Aorta (tissue), 5 donors: Measurements from ENCODE around the gene KIF6. TPM values are rescaled to one million over a fixed set of nuclear protein-coding genes. Genes with fewer than 3 reads are reported as not detected.

Source experiments
- ATAC-seq: fragments of 200-7000 bp; cut with Tn5 transposase; one replicate; pipeline ENCODE4 v1.9.1; 2022; ENCODE audit warnings: moderate library complexity; ENCODE audit not compliant: low FRiP score
- DNase-seq, 2 donors: peaks; one replicate each; pipeline ENCODE4 v3.0.0-alpha.2; 2020
- H3K27ac ChIP-seq, 2 donors: one replicate each; pipeline ENCODE4 v1.5.1; 2013; ENCODE audit warnings: low read length in 2 of 2, mild to moderate bottlenecking in 2 of 2, moderate library complexity in 2 of 2, control low read depth in 1 of 2, inconsistent platforms in 1 of 2, low read depth in 1 of 2
- H3K27me3 ChIP-seq, 2 donors: one replicate each; pipeline ENCODE4 v1.6.1; 2013; ENCODE audit warnings: control low read depth in 1 of 2, low read length in 1 of 2, mild to moderate bottlenecking in 1 of 2, moderate library complexity in 1 of 2; ENCODE audit not compliant: insufficient read depth in 2 of 2, control insufficient read depth in 1 of 2
- H3K36me3 ChIP-seq, 2 donors: one replicate each; pipeline ENCODE4 v1.6.1; 2013; ENCODE audit warnings: control low read depth in 1 of 2, low read length in 1 of 2, mild to moderate bottlenecking in 1 of 2; ENCODE audit not compliant: insufficient read depth in 2 of 2, control insufficient read depth in 1 of 2
- H3K4me1 ChIP-seq, 2 donors: one replicate each; pipeline ENCODE4 v1.6.1; 2013; ENCODE audit warnings: low read length in 2 of 2, control low read depth in 1 of 2, mild to moderate bottlenecking in 1 of 2, moderate library complexity in 1 of 2; ENCODE audit not compliant: insufficient read depth in 2 of 2, control insufficient read depth in 1 of 2
- H3K4me3 ChIP-seq, 2 donors: one replicate each; pipeline ENCODE4 v1.5.1; 2013; ENCODE audit warnings: low read length in 2 of 2, control low read depth in 1 of 2, mild to moderate bottlenecking in 1 of 2
- H3K9me3 ChIP-seq: one replicate; pipeline ENCODE4 v1.6.1; 2013; ENCODE audit warnings: mild to moderate bottlenecking, low read length; ENCODE audit not compliant: control insufficient read depth
- WGBS, 2 donors: extraction: QIAGEN DNeasy Blood & Tissue Kit; methylation state at CpG; one replicate each; pipeline ENCODE4 v1.1.7; 2013; 5-methylcytosine and 5-hydroxymethylcytosine counted together
- intact Hi-C, 2 donors: fragments of 100-400 bp; cut with DNase I; formaldehyde crosslinking; loops; one replicate each; pipeline versions ENCODE4 v1.14.2 to v1.15.0; 2022
- polyA plus RNA-seq, 2 donors: library from polyadenylated mRNA; stranded (reverse); fragments of 200-250 nt; gene quantifications; one replicate each; pipeline ENCODE4 v1.2.3, GENCODE V29; 2013
- total RNA-seq, 2 donors: library from RNA; stranded (reverse); fragmentation: NEBNext Ultra II Directional; extraction: Animal tissue kit (Norgen Biotek cat#: 25700); gene quantifications; one replicate each; pipeline ENCODE4 v1.2.1, GENCODE V29; 2021
- donor health status: healthy with polysubstance abuse.
- donor health status: Bipolar disorder and iron deficiency.
- donor health status: DM: no; HTN: no; CAD: no.
- donor health status: DM: no; HTN: no; CAD: no.
- donor health status: DM: yes; HTN: yes; CAD: no.

Gene KIF6
- total and polyA plus RNA-seq, 4 donors: 0.39 to 0.63 (median 0.42) TPM; not detected in 1

DNA sequence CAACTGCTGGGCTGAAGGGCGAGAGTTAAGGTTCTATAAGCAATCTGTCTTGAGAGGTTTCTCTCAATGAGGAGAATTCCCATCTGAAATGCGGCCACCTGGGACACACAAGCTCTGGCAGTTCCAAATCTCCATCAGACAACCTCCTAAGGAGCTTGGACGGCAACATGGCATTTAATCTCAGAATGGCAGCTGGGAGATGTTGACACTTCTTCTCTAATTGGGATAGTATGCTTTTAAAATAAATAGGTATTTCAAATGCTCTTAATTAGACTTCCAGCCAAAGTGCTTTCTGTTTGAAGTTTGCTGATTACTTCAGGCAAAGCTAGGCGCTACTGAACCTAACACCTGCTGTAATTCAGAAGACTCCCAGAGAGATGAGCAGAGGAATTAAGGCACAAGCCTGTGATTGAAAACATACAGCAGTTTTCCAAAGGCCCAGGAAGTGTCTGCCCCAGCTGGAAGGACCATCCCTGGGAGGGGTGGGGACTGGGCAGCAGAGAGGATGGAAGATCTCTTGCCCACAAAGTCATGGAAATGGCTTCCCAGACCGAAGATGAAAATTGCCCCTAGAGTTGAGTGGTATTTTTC, 343.6 kb downstream of the KIF6 start:
- ATAC-seq: no peak
- Histone ChIP-seq H3K4me3 (no peak overlapping the region), H3K9me3 (no peaks in the 10 kb centered on the region), H3K27me3 (no peaks in the 10 kb centered on the region), H3K36me3 (no peaks in the 10 kb centered on the region), H3K27ac (no peak overlapping the region), H3K4me1 (no peaks in the 10 kb centered on the region)
- 90 to 94% methylated on average over 5 of the region's 5 CpGs for whole genome bisulfite sequencing, 2 donors
- intact Hi-C loops: no loop called here
- DNase-seq: no peak

DNA sequence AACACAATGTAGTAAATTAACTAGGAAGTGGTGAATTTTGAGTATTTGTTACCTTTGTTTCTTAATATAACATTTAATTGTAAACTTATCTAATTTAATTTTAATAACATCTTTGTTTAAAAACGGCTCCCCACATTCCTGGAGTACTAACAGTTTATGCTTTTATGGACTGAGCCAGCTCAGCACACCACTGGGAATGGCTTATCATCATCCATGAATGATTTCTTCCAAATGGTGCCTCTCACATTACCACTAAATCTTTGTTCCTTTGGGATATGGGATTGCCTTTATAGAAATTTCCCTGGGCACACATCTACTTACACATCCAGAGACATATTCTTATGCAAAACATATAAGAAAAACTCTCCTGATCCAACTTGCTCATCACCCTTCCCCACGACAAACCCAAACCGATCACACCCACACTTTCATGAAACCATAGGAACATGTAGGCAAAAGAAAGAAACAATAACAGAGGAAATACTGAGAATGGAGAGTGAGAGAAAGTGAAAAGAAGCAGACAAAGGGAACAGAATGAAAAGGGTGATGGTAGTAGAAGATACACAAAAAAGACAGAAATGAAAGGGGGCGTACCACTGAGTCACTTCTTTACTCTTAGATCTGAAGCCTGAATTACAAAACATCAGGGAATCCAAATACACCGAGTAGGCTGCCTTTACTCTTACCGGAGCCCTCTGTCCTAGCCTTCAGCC, 344.2 kb downstream of the KIF6 start:
- WGBS, 2 donors: 82 to 88% methylated on average over 6 of the region's 6 CpGs
- Histone ChIP-seq H3K27me3 (no peaks in the 10 kb centered on the region), H3K4me3 (no peak overlapping the region), H3K27ac (no peak overlapping the region), H3K4me1 (no peaks in the 10 kb centered on the region), H3K9me3 (no peaks in the 10 kb centered on the region), H3K36me3 (no peaks in the 10 kb centered on the region)
- no peak for DNase-seq
- intact Hi-C loops: no loop called here
- ATAC-seq: no peak

DNA sequence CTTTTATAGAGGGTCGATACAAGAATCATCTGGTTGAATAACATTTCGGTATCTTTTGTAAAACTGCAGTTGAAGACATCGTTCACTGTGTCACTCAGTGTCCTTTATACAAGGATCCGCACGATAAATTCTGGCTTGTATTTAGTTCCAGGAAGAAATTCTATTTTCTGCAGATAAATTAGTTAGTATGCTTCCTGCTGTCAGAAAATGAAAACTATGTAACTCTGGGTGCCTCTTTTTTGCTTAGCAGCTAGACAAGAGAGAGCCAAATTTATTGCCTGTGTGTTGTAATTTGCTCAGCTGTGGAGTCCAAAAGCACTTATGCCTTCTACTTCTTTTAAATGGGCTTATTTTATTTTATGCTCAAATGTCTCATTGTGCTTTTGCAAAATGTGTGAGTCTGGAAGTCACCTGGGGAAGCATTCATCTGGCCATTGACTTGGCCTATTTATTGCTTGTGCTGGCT, 346.2 kb downstream of the KIF6 start:
- 87 to 89% methylated on average over 5 of the region's 5 CpGs for WGBS, 2 donors
- intact Hi-C loops: loop anchor here in 1 of 2 donors (5.0 to 10.0 kb wide), 3 partner anchors 336 to 513 kb away; partner anchors contain the start of gene DAAM2

DNA sequence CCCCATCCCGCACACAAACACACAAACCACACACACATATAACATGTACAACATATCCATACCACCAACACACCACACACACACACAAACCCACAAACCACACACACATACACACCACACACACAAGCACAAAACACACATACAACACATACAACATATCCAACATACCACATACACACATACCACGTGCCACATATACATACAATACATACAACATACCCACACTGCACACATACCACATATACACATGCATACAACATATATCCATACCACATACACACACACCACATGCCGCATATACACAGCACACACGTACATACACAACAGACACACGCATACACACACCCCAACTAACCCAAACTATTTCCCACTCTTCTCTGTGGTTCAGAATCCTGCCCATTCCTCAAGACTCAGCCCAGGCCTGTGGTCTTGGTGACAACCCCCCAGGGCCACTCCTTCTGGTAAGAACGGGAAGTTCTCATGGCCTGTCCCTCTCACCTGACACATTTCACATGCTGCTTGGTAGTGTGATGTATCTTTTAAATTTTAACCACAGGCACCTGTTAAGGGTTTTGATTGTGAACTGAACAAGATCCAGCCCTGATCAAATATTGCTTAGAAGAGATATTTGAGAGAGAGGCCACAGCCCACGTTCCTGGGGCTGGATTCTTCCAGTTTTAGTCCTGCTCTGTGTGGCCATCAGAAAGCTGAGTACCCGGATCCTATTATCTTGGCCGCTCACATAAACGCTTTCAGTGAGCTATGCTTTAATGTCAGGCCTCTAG, 346.8 kb downstream of the KIF6 start:
- no peak for ATAC-seq
- Histone ChIP-seq H3K27me3 (no peaks in the 10 kb centered on the region), H3K4me3 (no peak overlapping the region), H3K36me3 (no peaks in the 10 kb centered on the region), H3K4me1 (no peaks in the 10 kb centered on the region), H3K9me3 (no peaks in the 10 kb centered on the region), H3K27ac (no peak overlapping the region)
- WGBS, 2 donors: 85 to 89% methylated on average over 10 of the region's 10 CpGs
- intact Hi-C loops: loop anchor here in 1 of 2 donors (5.0 to 10.0 kb wide), 3 partner anchors 336 to 514 kb away; partner anchors contain the start of gene DAAM2
- DNase-seq: no peak

More for the DNA sequence above, 346.2 kb downstream of the KIF6 start:
- no peak for DNase-seq
- ATAC-seq: no peak
- H3K4me1 ChIP-seq: no peaks in the 10 kb centered on the region
- H3K36me3 ChIP-seq: no peaks in the 10 kb centered on the region
- no peak overlapping the region for H3K27ac ChIP-seq
- no peaks in the 10 kb centered on the region for H3K9me3 ChIP-seq
- no peak overlapping the region for H3K4me3 ChIP-seq
- H3K27me3 ChIP-seq: no peaks in the 10 kb centered on the region

DNA sequence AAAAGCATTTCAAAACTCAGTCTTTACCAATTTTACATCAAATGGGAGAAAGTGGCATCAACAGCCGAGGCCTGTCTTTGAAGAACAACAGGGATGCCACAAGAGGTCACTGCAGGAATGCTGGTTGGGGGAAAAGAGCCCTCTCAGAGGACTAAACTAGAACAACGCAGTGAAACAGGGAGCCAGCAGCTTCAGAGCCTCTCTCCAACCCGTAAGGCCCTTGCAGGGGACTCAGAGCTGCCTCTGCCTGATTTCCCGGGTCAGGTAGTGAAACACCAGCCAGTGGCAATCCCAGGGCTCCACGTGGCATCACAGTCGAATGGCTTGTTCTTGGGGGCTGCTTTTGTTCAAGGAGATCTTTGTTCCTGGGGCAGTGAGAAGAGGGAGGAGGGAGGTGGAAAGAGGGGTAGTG, 347.7 kb downstream of the KIF6 start:
- no peak overlapping the region for H3K4me3 ChIP-seq
- H3K27ac ChIP-seq: no peak overlapping the region
- WGBS, 2 donors: 7% methylated on average over 6 of the region's 6 CpGs
- ATAC-seq (peak; percentile 77), DNase-seq (no peak)
- intact Hi-C loops: loop anchor here (2.0 to 10.0 kb wide), 4 partner anchors 337 to 515 kb away; partner anchors contain the start of gene DAAM2 (in 1 of the 2)
- no peaks in the 10 kb centered on the region for H3K4me1 ChIP-seq
- H3K27me3 ChIP-seq: no peaks in the 10 kb centered on the region
- no peaks in the 10 kb centered on the region for H3K36me3 ChIP-seq
- H3K9me3 ChIP-seq: no peaks in the 10 kb centered on the region

DNA sequence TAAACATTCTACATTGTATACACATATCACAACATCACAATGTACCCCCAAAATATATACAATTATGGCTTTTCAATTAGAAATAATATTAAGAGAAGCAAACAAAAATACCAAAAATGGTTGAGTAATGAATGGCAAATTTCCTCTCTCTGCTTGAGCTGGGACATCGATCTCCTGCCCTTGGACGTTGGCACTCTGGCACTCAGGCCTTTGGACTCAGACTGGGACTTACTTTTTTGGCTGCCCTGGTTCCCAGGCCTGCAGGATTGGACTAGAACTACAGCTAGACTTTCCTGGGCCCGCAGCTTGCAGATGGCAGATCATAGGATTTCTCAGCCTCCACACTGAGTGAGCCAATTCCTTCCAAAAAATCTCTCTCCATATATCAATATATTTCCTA, 349.8 kb downstream of the KIF6 start:
- Histone ChIP-seq H3K27ac (no peak overlapping the region), H3K36me3 (no peaks in the 10 kb centered on the region), H3K9me3 (no peaks in the 10 kb centered on the region), H3K4me3 (no peak overlapping the region), H3K27me3 (no peaks in the 10 kb centered on the region), H3K4me1 (no peaks in the 10 kb centered on the region)
- WGBS, 2 donors: 5 to 9% methylated on average over 3 of the region's 3 CpGs
- ATAC-seq: no peak
- no peak for DNase-seq
- intact Hi-C loops: loop anchor here in 1 of 2 donors (5.0 to 10.0 kb wide), 3 partner anchors 339 to 517 kb away; partner anchors contain the start of gene DAAM2

DNA sequence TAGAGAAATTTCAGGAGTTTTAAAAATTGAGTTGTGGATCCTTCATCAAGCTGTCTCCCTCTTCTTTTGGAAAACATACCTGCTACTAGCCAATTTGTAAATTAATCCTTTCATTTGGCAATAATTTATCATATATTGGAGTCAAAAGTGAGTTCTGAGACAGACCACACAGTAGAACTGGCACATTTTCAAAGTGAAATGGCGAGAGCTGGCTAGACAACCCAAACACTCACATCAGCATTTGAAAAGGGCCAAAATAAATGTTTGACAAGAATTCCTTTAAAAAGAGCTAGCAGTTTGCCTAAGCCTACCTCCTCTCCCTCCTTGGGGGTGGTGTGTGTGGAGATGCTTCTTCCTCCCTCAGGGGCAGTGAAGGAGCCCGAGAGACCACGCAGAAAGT, 354.8 kb downstream of the KIF6 start:
- H3K9me3 ChIP-seq: no peaks in the 10 kb centered on the region
- peaks cover 0 to 4% of the 10 kb centered on the region in 2 donors for H3K4me1 ChIP-seq
- H3K27ac ChIP-seq: no peak overlapping the region
- intact Hi-C loops: loop anchor here in 1 of 2 donors (10.0 kb wide), 2 partner anchors 344 to 424 kb away; partner anchors contain the start of gene DAAM2
- no peaks in the 10 kb centered on the region for H3K36me3 ChIP-seq
- H3K4me3 ChIP-seq: no peak overlapping the region
- no peak for ATAC-seq
- no peaks in the 10 kb centered on the region for H3K27me3 ChIP-seq
- 3 to 10% methylated on average over 3 of the region's 3 CpGs for WGBS, 2 donors
- no peak for DNase-seq

DNA sequence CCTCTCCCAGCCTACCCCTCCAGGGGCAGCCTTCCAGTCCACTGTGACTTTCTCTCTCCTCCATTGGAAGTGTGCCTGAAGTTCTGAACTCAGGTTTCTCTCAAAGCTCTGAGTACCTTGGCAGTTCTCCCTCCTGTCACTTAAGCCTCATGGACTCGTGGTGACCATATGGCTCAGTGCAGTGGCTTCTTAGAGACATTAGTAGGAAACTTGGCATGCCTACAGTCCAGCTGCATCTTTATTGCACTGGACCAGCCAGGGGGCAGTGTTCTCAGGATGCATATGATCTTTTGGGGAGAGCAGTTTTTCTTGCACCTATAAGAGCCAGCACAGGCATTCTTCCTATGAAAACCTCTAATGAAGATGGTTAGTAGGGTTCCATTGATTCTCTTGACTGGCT, 355.2 kb downstream of the KIF6 start:
- H3K4me1 ChIP-seq: peaks cover 0 to 4% of the 10 kb centered on the region in 2 donors
- H3K27me3 ChIP-seq: no peaks in the 10 kb centered on the region
- intact Hi-C loops: loop anchor here in 1 of 2 donors (10.0 kb wide), 3 partner anchors 345 to 935 kb away; partner anchors contain the start of gene DAAM2
- ATAC-seq: peak; percentile 40
- H3K36me3 ChIP-seq: no peaks in the 10 kb centered on the region
- H3K4me3 ChIP-seq: no peak overlapping the region
- no peaks in the 10 kb centered on the region for H3K9me3 ChIP-seq
- no peak overlapping the region for H3K27ac ChIP-seq
- WGBS, 2 donors: 4% methylated on average over 1 of the region's 1 CpG
- no peak for DNase-seq
